H1 (cell line): Measurements from ENCODE around the gene C10orf120. TPM values are rescaled to one million over a fixed set of nuclear protein-coding genes. Genes with fewer than 3 reads are reported as not detected.

Source experiments
- BACH1 ChIP-seq: IDR thresholded peaks from 2 replicates; pipeline ENCODE4 v1.6.1; 2012; ENCODE audit warnings: low read length, improper control_type of control experiment
- CBX5 ChIP-seq: fragments of 300-800, 300-1000 bp; sonication (generic); IDR thresholded peaks from 2 replicates; pipeline ENCODE4 v1.7.1; 2016; ENCODE audit warnings: antibody characterized with exemption, low read length, low read depth
- CHD7 ChIP-seq: fragments of 300-600 bp; sonication (generic); IDR thresholded peaks from 2 replicates; pipeline ENCODE4 v1.7.1; 2012; ENCODE audit warnings: low read length, moderate library complexity, mild to moderate bottlenecking, inconsistent platforms; ENCODE audit not compliant: insufficient replicate concordance
- GTF2F1 ChIP-seq: IDR thresholded peaks from 2 replicates; pipeline ENCODE4 v1.6.1; 2012; ENCODE audit warnings: low read depth, low read length, improper control_type of control experiment, borderline replicate concordance
- KDM4A ChIP-seq: IDR thresholded peaks from one replicate; pipeline ENCODE4 v1.7.1; 2012; ENCODE audit warnings: low read depth, mild to moderate bottlenecking, moderate library complexity, low read length, inconsistent platforms; ENCODE audit not compliant: severe bottlenecking
- MAX ChIP-seq: IDR thresholded peaks from 2 replicates; pipeline ENCODE4 v1.6.1; 2012; ENCODE audit warnings: inconsistent platforms
- NANOG ChIP-seq: IDR thresholded peaks from 2 replicates; pipeline ENCODE4 v1.6.1; 2011; ENCODE audit warnings: low read length, low read depth, mild to moderate bottlenecking, inconsistent platforms; ENCODE audit not compliant: insufficient read depth, poor library complexity, severe bottlenecking
- POLR2AphosphoS5 ChIP-seq: IDR thresholded peaks from 2 replicates; pipeline ENCODE4 v1.6.1; 2011; ENCODE audit warnings: low read depth, low read length
- RAD21 ChIP-seq, 2 experiments: IDR thresholded peaks in 1 of 2; conservative IDR thresholded peaks in 1 of 2; 2 replicates each; pipeline ENCODE4 v1.6.1; 2011; ENCODE audit warnings: low read depth in 2 of 2, low read length in 2 of 2, improper control_type of control experiment in 1 of 2, inconsistent platforms in 1 of 2, mild to moderate bottlenecking in 1 of 2, moderate library complexity in 1 of 2
- TBP ChIP-seq: IDR thresholded peaks from 2 replicates; pipeline ENCODE4 v1.6.1; 2011; ENCODE audit warnings: low read depth, low read length, improper control_type of control experiment
- polyA plus RNA-seq, 7 experiments: library from polyadenylated mRNA; depleted of rRNA in 3 of 7; stranded (reverse) in 5 of 7; unstranded in 2 of 7; fragments of >200 nt in 5 of 7; fragments of 200-250 nt in 2 of 7; gene quantifications; 1 replicate in 5 of 7; 2 replicates in 1 of 7; 4 replicates in 1 of 7; pipeline versions ENCODE4 v1.2.1 to v1.2.3, GENCODE V29; 2011 to 2013; ENCODE audit warnings: missing spikeins in 2 of 7, mixed read lengths in 2 of 7
- total RNA-seq: library from RNA; stranded (reverse); fragmentation: NEBNext Ultra II Directional; extraction: Animal tissue kit (Norgen Biotek cat#: 25700); gene quantifications from 2 replicates; pipeline ENCODE4 v1.2.1, GENCODE V29; 2021

C10orf120 gene
- total and polyA plus RNA-seq, 2 of the 8 experiments (the other 6 are each of a cell fraction or from before 2014, with no cell fraction given), result not detected

GRCh38 chr10:122669842-122670241 is 29.8 kb downstream of the C10orf120 start (continued):
- TF ChIP-seq BACH1 (no peak), RAD21 (IDR thresholded peaks at IDR 0.05 in 1 of 2, conservative IDR thresholded peaks at IDR 0.05 in 1 of 2; ENCODE audit: low read depth in 2 of 2, low read length in 2 of 2) (peak in 1 of 2 experiments; percentile 42; a peak in 2 of 4 replicates), KDM4A (no peak), POLR2AphosphoS5 (no peak), CHD7 (no peak), GTF2F1 (no peak), TBP (no peak), CBX5 (no peak), MAX (peak; percentile 25; the same call in 1 of the 2 replicates), NANOG (no peak)
